BJ (cell line): ENCODE measurements around the gene C22orf23. TPM values are rescaled to one million over a fixed set of nuclear protein-coding genes. Genes with fewer than 3 reads are reported as not detected.

Experiments used
- CTCF ChIA-PET: fragments of 350-600 bp; formaldehyde crosslinking; extraction: SDS; loops from one replicate; lab custom pipeline; 2021; ENCODE audit warnings: antibody characterized with exemption, inconsistent platforms; lab: Yijun Ruan, JAX
- POLR2A ChIA-PET: fragments of 300-600 bp; sonication (Branson Sonifier 250); formaldehyde crosslinking; extraction: SDS; loops from one replicate; lab custom pipeline; 2021; ENCODE audit warnings: antibody characterized with exemption; lab: Charles Lee
- DNase-seq: peaks from one replicate; pipeline ENCODE4 v3.0.0-alpha.2; 2011; ENCODE audit warnings: low read depth
- H3K27me3 ChIP-seq: 2 replicates; pipeline ENCODE4 v1.6.0; 2011; ENCODE audit warnings: low read length; ENCODE audit not compliant: control insufficient read depth, insufficient read depth
- H3K36me3 ChIP-seq: 2 replicates; pipeline ENCODE4 v1.5.1; 2011; ENCODE audit warnings: low read length; ENCODE audit not compliant: control insufficient read depth, insufficient read depth
- H3K4me3 ChIP-seq: 2 replicates; pipeline ENCODE4 v1.5.1; 2011; ENCODE audit warnings: low read depth, mild to moderate bottlenecking, control low read depth, low read length
- polyA plus RNA-seq: library from polyadenylated mRNA; depleted of rRNA; stranded (reverse); fragments of >200 nt; gene quantifications from 2 replicates; pipeline ENCODE4 v1.2.3, GENCODE V29; 2011
- TF ChIP-seq, protein P1 (sequence below): IDR thresholded peaks from 2 replicates; pipeline ENCODE4 v1.5.1; 2011; ENCODE audit warnings: low read depth, mild to moderate bottlenecking, control low read depth, inconsistent platforms, low read length, moderate library complexity; ENCODE audit not compliant: insufficient read depth

C22orf23 gene
- polyA plus RNA-seq, 1 experiment, result 0.38 TPM

- Histone ChIP-seq H3K36me3 (no peaks in the 10 kb centered on the region; the same call in 1 of the 2 replicates), H3K4me3 (no peak overlapping the region), H3K27me3 (no peaks in the 10 kb centered on the region)
- no peak for DNase-seq
- ChIA-PET POLR2A (no interaction called here), CTCF (interaction anchor here (0.9 to 2.7 kb wide), 2 partner anchors 9 to 10 kb away, joined by 3 to 10 read pairs; no protein-coding TSS in a partner anchor)
- TF ChIP-seq, protein P1, sequence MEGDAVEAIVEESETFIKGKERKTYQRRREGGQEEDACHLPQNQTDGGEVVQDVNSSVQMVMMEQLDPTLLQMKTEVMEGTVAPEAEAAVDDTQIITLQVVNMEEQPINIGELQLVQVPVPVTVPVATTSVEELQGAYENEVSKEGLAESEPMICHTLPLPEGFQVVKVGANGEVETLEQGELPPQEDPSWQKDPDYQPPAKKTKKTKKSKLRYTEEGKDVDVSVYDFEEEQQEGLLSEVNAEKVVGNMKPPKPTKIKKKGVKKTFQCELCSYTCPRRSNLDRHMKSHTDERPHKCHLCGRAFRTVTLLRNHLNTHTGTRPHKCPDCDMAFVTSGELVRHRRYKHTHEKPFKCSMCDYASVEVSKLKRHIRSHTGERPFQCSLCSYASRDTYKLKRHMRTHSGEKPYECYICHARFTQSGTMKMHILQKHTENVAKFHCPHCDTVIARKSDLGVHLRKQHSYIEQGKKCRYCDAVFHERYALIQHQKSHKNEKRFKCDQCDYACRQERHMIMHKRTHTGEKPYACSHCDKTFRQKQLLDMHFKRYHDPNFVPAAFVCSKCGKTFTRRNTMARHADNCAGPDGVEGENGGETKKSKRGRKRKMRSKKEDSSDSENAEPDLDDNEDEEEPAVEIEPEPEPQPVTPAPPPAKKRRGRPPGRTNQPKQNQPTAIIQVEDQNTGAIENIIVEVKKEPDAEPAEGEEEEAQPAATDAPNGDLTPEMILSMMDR, result no peak
Observed at GRCh38 chr22:37975153-37975552, 21.8 kb upstream of the C22orf23 start.

GRCh38 chr22:37973271-37974170 is 20.1 kb upstream of the C22orf23 start:
- no peak overlapping the region for H3K4me3 ChIP-seq
- H3K36me3 ChIP-seq, result peaks cover 4% of the 10 kb centered on the region
- CTCF ChIA-PET, result no interaction called here
- TF ChIP-seq, protein P1, result no peak
- H3K27me3 ChIP-seq, result no peaks in the 10 kb centered on the region
- POLR2A ChIA-PET, result interaction anchor here (0.5 kb wide), 1 partner anchor 54 kb away, joined by 4 read pairs; no protein-coding TSS in a partner anchor
- DNase-seq, result no peak

DNA sequence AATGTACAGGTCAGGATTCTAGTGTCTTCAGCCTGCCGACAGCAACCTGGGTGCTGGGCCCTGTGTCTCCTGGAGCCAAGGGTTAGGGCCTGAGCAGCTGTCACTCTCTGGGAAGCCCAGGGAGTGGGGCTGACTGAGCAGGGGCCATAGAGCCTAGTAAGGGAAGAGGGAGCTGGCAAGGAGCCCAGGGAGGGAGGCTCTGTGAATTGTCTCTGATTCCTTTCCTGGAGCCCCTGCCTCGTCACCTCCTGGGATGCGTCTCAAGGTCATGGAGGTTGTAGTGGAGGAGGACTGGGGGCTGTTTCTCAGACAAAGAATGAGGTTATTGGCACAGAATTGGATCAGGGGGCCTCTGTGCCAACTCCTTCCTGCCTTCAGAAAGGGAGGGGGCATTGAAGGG is 19.1 kb upstream of the C22orf23 start:
- no peak for DNase-seq
- H3K4me3 ChIP-seq, result no peak overlapping the region
- ChIA-PET CTCF (interaction anchor here (1.5 to 8.5 kb wide), 2 partner anchors 85 to 157 kb away, joined by 6 to 82 read pairs; no protein-coding TSS in a partner anchor), POLR2A (no interaction called here)
- H3K36me3 ChIP-seq, result peaks cover 4% of the 10 kb centered on the region
- H3K27me3 ChIP-seq, result no peaks in the 10 kb centered on the region
- TF ChIP-seq, protein P1, result no peak

DNA sequence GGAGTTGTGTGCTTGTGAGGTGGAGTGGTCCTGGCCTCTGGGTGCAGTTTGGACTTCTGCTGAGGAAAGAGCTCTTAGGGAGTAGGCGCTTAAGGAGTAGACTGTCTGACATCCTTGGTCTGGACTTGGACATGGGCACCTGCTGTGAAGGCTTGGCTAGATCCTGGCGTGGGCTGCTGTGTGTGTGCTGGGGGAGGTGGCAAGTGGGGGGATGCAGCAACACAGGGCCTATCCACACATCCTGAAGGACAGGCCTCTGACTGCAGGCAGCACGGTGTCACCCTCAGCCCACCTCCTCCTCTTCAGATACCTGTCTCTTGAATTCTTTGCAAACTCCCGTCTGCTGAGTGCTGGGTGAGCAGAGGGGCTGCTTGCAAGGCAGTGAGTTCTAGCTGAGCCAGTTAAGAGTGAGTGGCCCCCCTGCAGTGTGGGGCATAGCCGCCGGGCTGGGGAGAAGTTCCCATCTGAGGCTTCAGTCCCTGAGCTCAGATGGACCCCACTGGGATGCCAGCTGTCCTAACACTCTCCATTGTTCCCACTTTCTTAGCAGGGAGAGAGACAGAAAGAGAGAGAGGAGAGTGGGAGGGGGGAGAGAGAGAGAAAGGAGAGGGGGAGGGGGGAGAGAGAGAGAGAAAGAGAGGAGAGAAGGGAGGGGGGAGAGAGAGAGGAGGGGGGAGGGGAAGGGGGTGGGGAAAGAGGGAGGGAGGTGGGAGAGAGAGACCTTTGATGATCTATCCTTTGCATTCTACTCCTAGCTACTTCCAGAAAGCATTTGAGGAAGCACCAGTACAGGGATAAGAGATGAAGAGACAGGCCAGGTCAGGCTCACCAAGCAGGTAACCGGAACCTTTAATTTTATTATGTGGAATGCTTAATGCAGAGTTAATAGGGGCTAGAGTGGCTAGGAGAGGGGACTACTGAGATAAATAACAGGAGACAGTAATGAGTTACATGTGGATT is 18.4 kb upstream of the C22orf23 start:
- TF ChIP-seq, protein P1, result no peak
- H3K36me3 ChIP-seq, result peaks cover 6% of the 10 kb centered on the region
- no peak overlapping the region for H3K4me3 ChIP-seq
- H3K27me3 ChIP-seq, result no peaks in the 10 kb centered on the region
- ChIA-PET CTCF (interaction anchor here (1.5 to 8.5 kb wide), 2 partner anchors 84 to 156 kb away, joined by 6 to 82 read pairs; no protein-coding TSS in a partner anchor), POLR2A (no interaction called here)
- no peak for DNase-seq
